Breast epithelium (tissue), 3 donors: ENCODE data around the gene ERLIN1.

Experiments used
- CTCF ChIP-seq, 3 donors: fragments of 450-650 bp; IDR thresholded peaks; one replicate each; pipeline ENCODE4 v1.5.1; 2016 to 2017; ENCODE audit warnings: antibody characterized with exemption in 3 of 3, mild to moderate bottlenecking in 3 of 3, moderate library complexity in 3 of 3
- POLR2A ChIP-seq: fragments of 450-650 bp; IDR thresholded peaks from one replicate; pipeline ENCODE4 v1.6.1; 2016; ENCODE audit warnings: antibody characterized with exemption, mild to moderate bottlenecking, moderate library complexity
- POLR2AphosphoS5 ChIP-seq, 3 donors: sonication (generic); formaldehyde crosslinking; IDR thresholded peaks; one replicate each; pipeline ENCODE4 v1.6.1; 2017; ENCODE audit warnings: antibody characterized with exemption in 3 of 3

- TF ChIP-seq POLR2AphosphoS5 (IDR thresholded peaks at IDR 0.05) (no peak), CTCF (IDR thresholded peaks at IDR 0.05) (no peak), POLR2A (no peak)
Observed at GRCh38 chr10:100114976-100115770, 70.7 kb downstream of the ERLIN1 start.
